Gastroesophageal sphincter (tissue), 3 donors: Measurements from ENCODE around the gene DYNC1I1.

Experiments used
- CTCF ChIP-seq, 4 experiments: fragments of 200-600 bp in 2 of 4; fragments of 450-650 bp in 2 of 4; sonication (generic) in 1 of 4; IDR thresholded peaks; one replicate each; pipeline ENCODE4 v1.5.1; 2017 to 2019; ENCODE audit warnings: antibody characterized with exemption in 4 of 4, mild to moderate bottlenecking in 2 of 4, moderate library complexity in 2 of 4
- POLR2A ChIP-seq, 2 donors: fragments of 450-650 bp; IDR thresholded peaks; one replicate each; pipeline ENCODE4 v1.6.1; 2017; ENCODE audit warnings: antibody characterized with exemption in 2 of 2, mild to moderate bottlenecking in 2 of 2, moderate library complexity in 1 of 2

- TF ChIP-seq CTCF (IDR thresholded peaks at IDR 0.05) (no peak), POLR2A (IDR thresholded peaks at IDR 0.05) (no peak)
These were observed 143.4 kb downstream of the DYNC1I1 start for GRCh38 chr7:95915731-95916130.
